ENCODE measurements around the gene RAD23B.
"Not testable (repeated sequence)": the region's sequence is repeated elsewhere in the genome, so short reads cannot be mapped to it uniquely, and the experiment has no call there.

The RAD23B gene

DNA sequence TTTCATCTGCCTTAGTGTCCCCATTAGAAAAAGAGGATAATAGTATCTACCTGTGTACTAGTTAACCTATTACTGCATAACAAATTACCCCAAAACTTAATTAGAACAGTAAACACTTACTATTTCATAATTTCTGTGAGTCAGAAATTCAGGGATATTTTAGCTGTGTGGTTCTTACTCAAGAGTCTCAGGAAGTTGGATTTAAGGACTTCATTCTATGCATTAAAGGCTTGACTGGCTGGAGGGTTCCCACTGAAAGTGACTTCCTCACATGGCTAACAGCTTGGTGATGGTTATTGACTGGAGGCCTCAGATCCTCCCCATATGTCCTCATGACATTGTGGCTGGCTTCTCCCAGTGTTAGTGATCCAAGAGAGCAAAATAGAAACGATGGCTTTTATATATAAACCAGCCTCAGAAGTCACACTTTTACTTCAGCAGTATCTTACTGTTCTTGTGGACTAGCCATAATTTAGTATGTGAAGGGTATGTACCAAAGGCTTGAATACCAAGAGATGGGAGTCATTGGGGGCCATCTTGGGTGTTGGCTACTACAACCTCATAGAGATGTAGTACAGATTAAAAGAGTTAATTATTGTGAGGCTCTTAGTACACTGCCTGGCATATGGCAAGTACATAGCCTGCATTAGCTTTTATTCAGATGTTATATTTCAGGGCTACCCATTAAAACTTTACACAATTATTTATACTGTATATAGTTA is 9.9 kb downstream of the RAD23B start:
- DNase-seq (ENCODE audit: low read depth in 2 of 2): no peak

DNA sequence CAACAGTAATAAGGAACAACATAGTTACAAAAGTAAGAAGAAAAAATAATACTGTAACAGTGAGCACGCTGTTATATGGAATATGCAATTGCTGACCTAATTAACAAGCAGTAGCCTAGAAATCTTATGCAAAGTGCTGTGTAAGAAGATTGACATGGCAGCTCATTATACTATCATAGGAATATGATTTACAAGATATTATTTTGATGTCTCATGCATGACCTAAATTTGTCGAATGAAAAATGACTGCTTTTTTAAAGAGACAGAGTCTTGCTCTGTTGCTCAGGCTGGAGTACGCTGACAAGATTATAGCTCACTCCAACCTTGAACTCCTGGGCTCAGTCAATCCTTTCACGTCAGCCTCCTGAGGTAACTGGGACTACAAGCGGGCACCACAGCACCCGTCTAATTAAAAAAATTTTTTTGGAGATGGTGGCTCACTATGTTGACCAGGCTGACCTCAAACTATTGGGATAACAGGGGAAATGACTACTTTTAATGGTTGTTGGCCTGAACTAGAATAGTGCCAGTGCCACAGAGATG is 10.5 kb downstream of the RAD23B start:
- DNase-seq (ENCODE audit: low read depth in 2 of 2): no peak

DNA sequence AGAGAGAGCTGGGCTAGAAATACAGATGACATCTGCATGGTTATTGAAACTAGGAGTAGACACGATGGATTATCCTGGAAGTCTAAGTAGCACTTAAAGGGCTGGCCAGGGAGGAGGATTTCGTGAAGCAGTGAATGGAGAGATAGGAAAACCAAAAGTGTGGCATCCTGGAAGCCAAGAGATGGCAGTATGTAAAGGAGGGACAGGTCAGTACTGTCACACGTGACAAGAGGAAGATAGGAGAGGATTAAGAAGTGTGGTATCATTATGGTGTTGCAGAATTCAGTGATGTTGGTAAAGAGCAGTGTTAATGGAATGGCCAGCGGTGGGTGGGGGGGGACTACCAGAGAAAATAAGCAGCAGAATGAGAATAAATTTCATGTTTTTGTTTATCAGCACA is 11.7 kb downstream of the RAD23B start:
- DNase-seq (ENCODE audit: low read depth in 2 of 2): no peak

- DNase-seq (ENCODE audit: low read depth in 2 of 2): no peak
Measured at GRCh38 chr9:107295995-107296394, 12.9 kb downstream of the RAD23B start.

DNA sequence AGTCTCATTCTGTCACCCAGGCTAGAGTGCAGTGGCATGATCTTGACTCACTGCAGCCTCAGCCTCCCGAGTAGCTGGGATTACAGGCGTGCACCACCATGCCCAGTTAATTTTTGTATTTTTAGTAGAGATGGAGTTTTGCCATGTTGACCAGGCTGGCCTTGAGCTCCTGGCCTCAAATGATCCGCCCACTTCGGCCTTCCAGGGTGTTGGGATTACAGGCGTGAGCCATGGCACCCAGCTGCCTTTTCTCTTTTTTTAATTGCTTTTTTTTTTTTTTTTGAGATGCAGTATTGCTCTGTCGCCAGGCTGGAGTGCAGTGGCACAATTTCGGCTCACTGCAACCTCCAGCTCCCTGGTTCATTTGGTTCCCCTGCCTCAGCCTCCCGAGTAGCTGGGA is 13.5 kb downstream of the RAD23B start:
- DNase-seq (ENCODE audit: low read depth in 2 of 2): not testable (repeated sequence)

- no peak for DNase-seq (ENCODE audit: low read depth in 2 of 2)
Measured at GRCh38 chr9:107299437-107299836, 16.4 kb downstream of the RAD23B start.

GRCh38 chr9:107306308-107306707 is 23.2 kb downstream of the RAD23B start:
- no peak for DNase-seq (ENCODE audit: low read depth in 2 of 2)

- no peak for DNase-seq (ENCODE audit: low read depth in 2 of 2)
Measured at GRCh38 chr9:107307331-107307730, 24.3 kb downstream of the RAD23B start.

DNA sequence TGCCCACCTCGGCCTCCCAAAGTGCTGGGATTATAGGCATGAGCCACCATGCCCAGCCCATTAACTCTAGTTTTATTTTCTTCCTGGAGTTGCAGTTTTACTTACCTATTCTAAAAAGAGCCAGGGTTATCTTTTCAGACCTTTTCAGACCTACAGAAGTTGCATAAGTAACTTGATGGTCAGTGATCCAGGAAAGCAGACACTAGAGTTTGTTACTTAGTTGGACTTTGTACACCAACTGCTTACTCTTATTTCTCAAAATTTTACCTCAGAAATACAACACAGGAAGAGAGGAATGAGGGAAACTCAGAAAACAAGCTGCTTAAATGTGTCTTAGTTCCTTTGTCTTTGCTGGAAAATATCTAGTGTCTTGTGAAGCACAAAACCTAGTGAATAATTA is 25.4 kb downstream of the RAD23B start:
- no peak for DNase-seq (ENCODE audit: low read depth in 2 of 2)

- no peak for DNase-seq (ENCODE audit: low read depth in 2 of 2)
Measured at GRCh38 chr9:107309271-107309670, 26.2 kb downstream of the RAD23B start.

DNA sequence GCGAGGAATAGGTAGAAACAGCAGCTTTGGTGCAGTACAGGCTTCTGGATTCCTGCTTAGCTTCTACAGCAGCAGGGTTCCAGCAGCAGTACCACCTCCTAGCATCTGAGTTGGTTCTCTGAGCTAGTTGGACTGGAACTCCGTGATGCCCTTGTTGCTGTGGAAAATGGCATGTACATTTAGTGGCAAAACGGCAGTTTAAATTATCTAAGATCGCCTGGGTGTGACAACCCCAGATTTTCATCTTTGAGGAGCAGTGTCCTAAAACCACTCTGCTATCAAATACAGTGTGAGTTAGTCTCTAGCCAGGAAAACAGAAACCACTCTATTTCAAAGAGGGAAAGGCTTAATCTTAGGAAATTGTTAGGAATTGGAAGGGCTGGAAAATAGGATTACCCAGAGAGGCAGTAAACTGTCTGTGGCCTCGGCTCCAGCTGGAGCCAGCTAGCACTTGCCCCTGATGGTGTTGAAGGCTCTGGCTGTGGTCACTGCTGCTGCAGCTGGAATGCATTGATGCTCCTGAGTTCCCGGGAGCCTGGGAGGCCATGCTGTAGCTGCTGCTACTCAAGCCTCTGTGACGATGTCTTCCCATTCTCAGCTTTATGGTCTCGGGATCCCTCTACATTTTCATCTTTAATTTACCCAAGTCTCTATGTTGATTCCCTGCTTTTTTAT is 29.4 kb downstream of the RAD23B start:
- no peak for DNase-seq (ENCODE audit: low read depth in 2 of 2)

DNA sequence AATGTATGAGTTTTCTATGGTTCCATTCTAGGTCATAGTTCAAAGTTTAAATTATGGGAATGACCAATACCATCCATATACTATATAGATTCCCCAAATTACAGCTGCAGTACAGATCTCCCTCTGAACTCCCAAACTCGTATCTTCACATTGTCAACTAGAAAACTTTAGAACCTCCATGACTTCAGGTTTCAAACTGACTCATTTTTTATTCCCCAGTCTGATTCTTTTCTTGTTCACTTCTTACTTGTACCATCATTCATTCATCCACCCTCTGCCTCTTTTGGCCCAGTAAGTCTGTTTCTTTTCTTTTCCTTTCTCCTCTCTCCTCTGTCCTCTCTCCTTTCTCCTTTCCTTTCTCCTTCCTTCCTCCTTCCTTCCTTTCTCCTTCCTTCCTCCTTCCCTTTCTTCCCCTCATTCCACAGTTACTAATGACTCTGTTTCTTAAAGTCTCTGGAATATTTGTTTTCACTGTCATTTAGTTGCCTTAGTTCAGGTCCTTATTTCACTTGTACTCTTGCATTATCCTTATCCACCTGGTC is 30.5 kb downstream of the RAD23B start:
- DNase-seq (ENCODE audit: low read depth in 2 of 2): no peak

DNA sequence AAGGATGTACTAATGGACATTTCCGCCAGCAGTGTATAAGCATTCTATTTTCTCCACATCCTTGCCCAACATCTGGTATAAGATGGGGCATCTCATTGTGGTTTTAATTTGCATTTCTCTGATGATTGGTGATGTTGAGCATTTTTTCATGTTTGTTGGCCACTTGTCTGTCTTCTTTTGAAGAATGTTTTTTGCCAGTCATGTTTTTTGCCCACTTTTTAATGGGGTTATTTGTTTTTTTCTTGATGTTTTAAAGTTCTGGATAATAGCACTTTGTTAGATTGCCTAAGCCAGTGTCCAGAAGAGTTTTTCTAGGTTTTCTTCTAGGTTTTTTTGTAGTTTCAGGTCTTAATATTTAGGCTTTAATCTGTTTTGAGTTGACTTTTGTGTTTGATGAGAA is 31.7 kb downstream of the RAD23B start:
- DNase-seq (ENCODE audit: low read depth in 2 of 2): no peak

DNA sequence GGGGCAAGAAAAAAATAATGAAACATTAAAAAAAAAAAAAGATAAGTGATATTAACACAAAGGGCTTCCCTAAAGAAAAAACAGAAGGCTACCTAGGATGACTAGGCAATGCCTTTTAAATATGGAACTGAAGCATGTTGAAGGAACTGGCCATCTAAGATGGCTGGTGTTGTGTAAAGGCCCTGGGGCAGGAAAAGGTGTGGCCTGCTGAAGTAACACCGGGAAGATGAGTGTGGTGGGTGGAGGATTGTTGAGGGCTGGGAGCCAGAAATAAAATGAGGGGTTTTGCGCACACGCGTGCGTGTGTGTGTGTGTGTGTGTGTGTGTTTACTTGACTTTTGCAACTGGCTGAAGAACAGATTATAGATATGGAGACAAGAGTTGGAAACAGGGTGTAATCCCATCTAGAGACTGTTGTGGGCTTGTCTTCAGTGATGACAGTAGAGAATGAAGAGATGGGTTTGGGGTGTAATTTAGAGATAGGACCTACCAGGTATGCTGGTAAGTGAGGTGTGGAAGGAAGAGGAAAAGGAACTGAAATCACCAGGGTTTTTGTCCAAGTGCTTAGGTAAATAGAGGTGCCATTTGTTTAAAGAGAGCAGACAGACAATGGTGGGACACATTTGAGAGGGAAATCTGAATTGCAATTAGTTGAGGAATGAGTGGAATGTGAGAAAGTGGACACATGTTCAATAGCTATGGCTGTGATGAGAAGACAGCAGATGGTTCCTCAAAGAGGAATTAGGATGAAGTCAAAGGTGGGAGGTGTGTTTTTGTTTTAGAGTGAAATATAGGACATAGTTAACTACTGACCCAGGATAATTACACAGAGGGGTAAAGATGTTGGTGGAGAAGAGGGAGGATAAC is 33.9 kb downstream of the RAD23B start:
- no peak for DNase-seq (ENCODE audit: low read depth in 2 of 2)

- DNase-seq (ENCODE audit: low read depth in 2 of 2): no peak
Measured at GRCh38 chr9:107322643-107323042, 39.6 kb downstream of the RAD23B start.

GRCh38 chr9:107323836-107324585 is 40.9 kb downstream of the RAD23B start:
- no peak for DNase-seq (ENCODE audit: low read depth in 2 of 2)

GRCh38 chr9:107325842-107326241 is 42.8 kb downstream of the RAD23B start:
- no peak for DNase-seq (ENCODE audit: low read depth in 2 of 2)

DNA sequence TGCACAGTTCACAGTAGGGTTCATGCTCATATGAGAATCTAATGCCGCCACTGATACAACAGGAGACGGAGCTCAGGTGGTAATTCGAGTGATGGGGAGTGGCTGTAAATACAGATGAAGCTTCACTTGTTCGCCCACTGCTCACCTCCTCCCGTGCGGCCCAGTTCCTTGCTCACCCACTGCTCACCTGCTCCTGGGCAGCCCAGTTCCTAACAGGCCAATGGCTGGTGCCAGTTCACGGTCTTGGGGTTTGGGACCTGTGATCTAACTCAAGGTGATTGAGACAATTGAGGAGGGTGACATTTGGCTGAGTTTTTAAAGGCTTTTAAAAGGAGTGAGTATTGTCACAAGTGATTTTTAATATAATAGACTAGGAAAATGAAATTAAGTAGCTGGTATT is 45.4 kb downstream of the RAD23B start:
- DNase-seq (ENCODE audit: low read depth in 2 of 2): no peak

DNA sequence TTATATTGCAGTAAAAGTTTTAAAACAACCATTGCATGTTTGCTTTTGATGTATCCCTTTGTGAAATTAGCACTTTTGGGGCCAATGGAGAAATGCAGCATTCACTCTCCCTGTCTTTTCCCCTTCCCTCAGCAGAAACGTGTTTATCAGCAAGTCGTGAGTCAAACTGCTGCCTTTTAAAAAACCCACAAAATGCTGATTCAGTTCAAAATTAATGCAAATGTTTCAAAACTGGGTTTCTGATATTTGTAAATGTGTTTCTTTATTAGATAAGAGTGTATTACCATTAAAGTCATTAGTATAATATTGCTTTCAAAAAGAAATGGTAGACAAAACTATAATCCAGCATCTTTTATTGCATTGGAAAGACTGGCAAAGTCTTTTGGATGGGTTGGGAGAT is 47.3 kb downstream of the RAD23B start:
- no peak for DNase-seq (ENCODE audit: low read depth in 2 of 2)

DNA sequence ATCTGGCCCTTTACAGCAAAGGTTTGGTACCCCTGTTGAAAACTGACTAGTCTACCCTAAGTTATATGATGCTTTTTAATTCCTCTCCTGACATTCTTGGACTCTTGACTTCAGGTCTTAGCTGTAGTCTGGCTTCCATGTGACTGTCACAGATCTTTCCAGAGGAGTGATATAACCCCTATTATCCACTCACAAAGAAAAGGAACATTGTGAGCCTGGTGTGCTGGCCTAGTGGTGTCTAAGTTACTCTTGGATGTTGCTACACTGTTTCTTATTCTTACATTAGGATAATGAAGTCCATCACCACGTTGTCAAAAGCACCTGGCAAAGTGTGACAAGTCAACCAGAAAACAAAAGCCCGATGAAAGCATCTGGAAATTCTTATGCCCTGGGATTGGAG is 49.8 kb downstream of the RAD23B start:
- DNase-seq (ENCODE audit: low read depth in 2 of 2): no peak

- DNase-seq (ENCODE audit: low read depth in 2 of 2): no peak
Measured at GRCh38 chr9:107333363-107333762, 50.3 kb downstream of the RAD23B start.
